OCI-LY7 (cell line): ENCODE results near the gene LIAS. TPM values are rescaled to one million over a fixed set of nuclear protein-coding genes. Genes with fewer than 3 reads are reported as not detected.

Source experiments
- BruUV-seq: library from RNA; stranded (reverse); fragments of 400-500 nt; replicated peaks from 2 replicates; lab custom pipeline; 2021; lab: Mats Ljungman, UMichigan
- CTCF ChIA-PET: fragments of 300-600 bp; sonication (Branson Sonifier 250); formaldehyde crosslinking; loops from one replicate; lab custom pipeline; 2022; ENCODE audit warnings: antibody characterized with exemption; ENCODE audit not compliant: unreplicated experiment; lab: Charles Lee
- POLR2A ChIA-PET: fragments of 300-600 bp; sonication (Branson Sonifier 250); formaldehyde crosslinking; loops from one replicate; lab custom pipeline; 2022; ENCODE audit warnings: antibody characterized with exemption; lab: Charles Lee
- DNase-seq: peaks from one replicate; pipeline ENCODE4 v3.0.0-alpha.2; 2015; ENCODE audit warnings: low spot score
- H2AFZ ChIP-seq: fragments of 200-600 bp; sonication (generic), shearing (Covaris generic); 2 replicates; pipeline ENCODE4 v1.6.1; 2014; ENCODE audit warnings: mild to moderate bottlenecking, antibody characterized with exemption, low read length, moderate library complexity
- H3K27ac ChIP-seq: fragments of 200-600 bp; sonication (generic); 2 replicates; pipeline ENCODE4 v1.5.1; 2014; ENCODE audit warnings: mixed run types, low read depth, mild to moderate bottlenecking, moderate library complexity, low read length, inconsistent platforms; ENCODE audit not compliant: poor library complexity, severe bottlenecking
- H3K36me3 ChIP-seq: fragments of 200-600 bp; sonication (generic); 2 replicates; pipeline ENCODE4 v1.6.1; 2014; ENCODE audit warnings: mild to moderate bottlenecking, antibody characterized with exemption, low read length, moderate library complexity, mixed read lengths; ENCODE audit not compliant: insufficient read depth
- H3K4me1 ChIP-seq: fragments of 200-600 bp; sonication (generic); 2 replicates; pipeline ENCODE4 v1.5.1; 2014; ENCODE audit warnings: mild to moderate bottlenecking, low read length; ENCODE audit not compliant: insufficient read depth, poor library complexity, severe bottlenecking
- H3K4me2 ChIP-seq: fragments of 200-600 bp; sonication (generic); 2 replicates; pipeline ENCODE4 v1.6.1; 2014; ENCODE audit warnings: mild to moderate bottlenecking, low read length
- H3K4me3 ChIP-seq: fragments of 200-600 bp; sonication (generic); 2 replicates; pipeline ENCODE4 v1.5.1; 2014; ENCODE audit warnings: mild to moderate bottlenecking, low read depth, low read length; ENCODE audit not compliant: poor library complexity, severe bottlenecking
- H3K79me2 ChIP-seq: fragments of 200-600 bp; sonication (generic); 2 replicates; pipeline ENCODE4 v1.6.1; 2016; ENCODE audit warnings: low read depth, mild to moderate bottlenecking, low read length, moderate library complexity, mixed read lengths; ENCODE audit not compliant: insufficient read depth
- H3K9me2 ChIP-seq: fragments of 200-600 bp; sonication (generic); 2 replicates; pipeline ENCODE4 v1.6.1; 2016; ENCODE audit warnings: mild to moderate bottlenecking, low read length, mixed read lengths; ENCODE audit not compliant: insufficient read depth
- H3K9me3 ChIP-seq: fragments of 200-600 bp; sonication (generic); 2 replicates; pipeline ENCODE4 v1.6.1; 2014; ENCODE audit warnings: mild to moderate bottlenecking, mixed run types, low read length, mixed read lengths
- H4K20me1 ChIP-seq: fragments of 200-600 bp; sonication (generic); 2 replicates; pipeline ENCODE4 v1.6.1; 2014; ENCODE audit warnings: mild to moderate bottlenecking, antibody characterized with exemption, low read length, moderate library complexity, mixed read lengths; ENCODE audit not compliant: insufficient read depth
- CTCF ChIP-seq: fragments of 200-600 bp; sonication (generic); conservative IDR thresholded peaks from 2 replicates; pipeline ENCODE4 v1.5.1; 2014; ENCODE audit warnings: mild to moderate bottlenecking, antibody characterized with exemption, low read length, moderate library complexity, mixed read lengths
- EZH2phosphoT487 ChIP-seq: fragments of 200-600 bp; sonication (generic); IDR thresholded peaks from 2 replicates; pipeline ENCODE4 v1.6.1; 2018; ENCODE audit warnings: low read depth, borderline replicate concordance, mild to moderate bottlenecking, mixed run types, antibody characterized with exemption, low read length, moderate library complexity, mixed read lengths
- intact Hi-C: fragments of 100-400 bp; cut with micrococcal nuclease; formaldehyde crosslinking; loops from one replicate; pipeline ENCODE4 v1.10.0; 2022; ENCODE audit not compliant: unreplicated experiment
- total RNA-seq, 2 experiments: library from RNA; depleted of rRNA in 1 of 2; stranded (reverse); fragments of >200 nt in 1 of 2; shearing (Covaris generic) in 1 of 2; gene quantifications; 2 replicates each; pipeline ENCODE4 v1.2.3, GENCODE V29; 2014 to 2022

Gene LIAS
- total RNA-seq, 2 experiments from 2014 or later, result 12.7 to 28.3 TPM

- intact Hi-C loops, result loop anchor here (1.0 to 10.0 kb wide), 5 partner anchors 58 to 507 kb away; partner anchors contain the start of genes SMIM14, UBE2K and UGDH
- Histone ChIP-seq H3K36me3 (peaks cover 86% of the 10 kb centered on the region), H3K79me2 (no peaks in the 10 kb centered on the region), H2AFZ (no peak overlapping the region), H3K4me1 (peaks cover 12% of the 10 kb centered on the region), H3K4me3 (no peak overlapping the region), H3K9me2 (no peaks in the 10 kb centered on the region), H3K9me3 (no peaks in the 10 kb centered on the region), H4K20me1 (no peaks in the 10 kb centered on the region), H3K27ac (no peak overlapping the region), H3K4me2 (peak overlapping the region; percentile 17)
- BruUV-seq, result no TSS peak
- DNase-seq, result peak; percentile 80
- CTCF ChIA-PET, result interaction anchor here (0.6 kb wide), 1 partner anchor 12 kb away, joined by 3 read pairs; no protein-coding TSS in a partner anchor
- peak; percentile 99 for TF ChIP-seq CTCF
- no peak for TF ChIP-seq EZH2phosphoT487
- POLR2A ChIA-PET, result interaction anchor here (0.6 to 1.6 kb wide), 6 partner anchors 10 to 728 kb away, joined by 3 to 6 read pairs (median 3); no protein-coding TSS in a partner anchor
These were observed 10.7 kb downstream of the LIAS start for GRCh38 chr4:39469429-39470077.

- Histone ChIP-seq H3K4me2 (no peak overlapping the region), H2AFZ (no peak overlapping the region), H4K20me1 (no peaks in the 10 kb centered on the region), H3K4me3 (no peak overlapping the region), H3K27ac (no peak overlapping the region), H3K9me3 (no peaks in the 10 kb centered on the region), H3K79me2 (no peaks in the 10 kb centered on the region), H3K4me1 (peaks cover 8% of the 10 kb centered on the region), H3K36me3 (peaks cover 78% of the 10 kb centered on the region), H3K9me2 (no peaks in the 10 kb centered on the region)
- no peak for TF ChIP-seq EZH2phosphoT487
- TF ChIP-seq CTCF, result no peak
- no TSS peak for BruUV-seq
- ChIA-PET CTCF (no interaction called here), POLR2A (interaction anchor here (0.6 kb wide), 1 partner anchor 133 kb away, joined by 3 read pairs; no protein-coding TSS in a partner anchor)
- no peak for DNase-seq
- intact Hi-C loops, result loop anchor here (5.0 kb wide), 1 partner anchor 57 kb away; the partner anchor contains the start of gene UGDH
These were observed 11.5 kb downstream of the LIAS start for GRCh38 chr4:39470402-39470801.

- no TSS peak for BruUV-seq
- Histone ChIP-seq H3K36me3 (peaks cover 77% of the 10 kb centered on the region), H2AFZ (no peak overlapping the region), H4K20me1 (no peaks in the 10 kb centered on the region), H3K4me3 (no peak overlapping the region), H3K9me2 (no peaks in the 10 kb centered on the region), H3K27ac (no peak overlapping the region), H3K79me2 (no peaks in the 10 kb centered on the region), H3K9me3 (no peaks in the 10 kb centered on the region), H3K4me1 (peaks cover 8% of the 10 kb centered on the region), H3K4me2 (no peak overlapping the region)
- ChIA-PET POLR2A (interaction anchor here (0.5 to 0.6 kb wide), 2 partner anchors 93 to 276 kb away, joined by 3 to 4 read pairs; no protein-coding TSS in a partner anchor), CTCF (no interaction called here)
- DNase-seq, result no peak
- intact Hi-C loops, result loop anchor here (5.0 kb wide), 1 partner anchor 55 kb away; the partner anchor contains the start of gene UGDH
- TF ChIP-seq CTCF (no peak), EZH2phosphoT487 (no peak)
These were observed 13.5 kb downstream of the LIAS start for GRCh38 chr4:39472396-39472795.
